Fibroblast of the aortic adventitia (primary cell): Measurements from ENCODE around the gene RGS7. TPM values are rescaled to one million over a fixed set of nuclear protein-coding genes. Genes with fewer than 3 reads are reported as not detected.

Experiments
- DNase-seq: peaks from one replicate; pipeline ENCODE4 v3.0.0-alpha.2; 2010; ENCODE audit warnings: low read depth
- H3K4me3 ChIP-seq: 2 replicates; pipeline ENCODE4 v1.5.1; 2011; ENCODE audit warnings: low read depth, mild to moderate bottlenecking, control low read depth, low read length, moderate library complexity
- total RNA-seq: library from RNA; depleted of rRNA; stranded (reverse); fragments of >200 nt; gene quantifications from 2 replicates; pipeline ENCODE4 v1.2.3, GENCODE V29; 2012; ENCODE audit warnings: low replicate concordance
- TF ChIP-seq, protein P1 (sequence below): IDR thresholded peaks from 2 replicates; pipeline ENCODE4 v1.5.1; 2011; ENCODE audit warnings: mild to moderate bottlenecking, low read length, control low read depth, inconsistent platforms; ENCODE audit not compliant: insufficient read depth

The RGS7 gene
- total RNA-seq, 1 donor = 0.63 TPM

DNA sequence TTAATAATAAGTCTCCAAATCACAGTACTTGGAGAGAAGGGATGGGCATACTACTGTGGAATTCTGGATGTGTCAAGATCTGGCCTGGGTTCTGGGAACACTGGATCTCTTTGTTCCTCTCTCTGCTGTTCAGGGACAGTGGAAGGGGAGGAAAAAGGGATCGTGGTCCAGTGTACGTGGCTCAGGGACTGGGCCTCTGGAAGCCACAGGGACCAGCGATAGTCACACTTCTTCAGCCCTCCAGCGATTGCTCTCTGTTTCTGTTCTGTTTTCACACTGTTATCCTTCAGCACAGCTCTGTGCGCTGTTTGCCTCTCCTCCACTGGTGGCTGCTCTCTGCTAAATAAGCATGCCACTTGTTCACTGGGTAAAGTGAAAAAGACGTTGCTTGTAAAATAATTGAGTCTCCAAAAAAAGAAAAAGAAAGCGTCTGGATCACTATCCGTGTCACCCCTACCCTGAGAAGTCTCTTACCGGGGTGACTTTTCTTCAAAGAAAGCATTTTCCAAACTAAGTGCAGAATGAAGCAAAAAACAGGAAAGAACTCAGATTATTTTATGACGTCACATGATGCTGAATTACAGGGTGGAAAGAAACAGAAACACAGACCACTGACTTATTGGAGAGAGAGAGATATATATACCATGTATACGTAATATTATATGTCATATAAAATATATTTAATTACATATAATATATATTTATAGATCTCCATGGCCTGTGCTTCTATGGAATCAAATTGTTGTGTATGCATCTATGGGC lies 279.4 kb downstream of the RGS7 start:
- TF ChIP-seq, protein P1, sequence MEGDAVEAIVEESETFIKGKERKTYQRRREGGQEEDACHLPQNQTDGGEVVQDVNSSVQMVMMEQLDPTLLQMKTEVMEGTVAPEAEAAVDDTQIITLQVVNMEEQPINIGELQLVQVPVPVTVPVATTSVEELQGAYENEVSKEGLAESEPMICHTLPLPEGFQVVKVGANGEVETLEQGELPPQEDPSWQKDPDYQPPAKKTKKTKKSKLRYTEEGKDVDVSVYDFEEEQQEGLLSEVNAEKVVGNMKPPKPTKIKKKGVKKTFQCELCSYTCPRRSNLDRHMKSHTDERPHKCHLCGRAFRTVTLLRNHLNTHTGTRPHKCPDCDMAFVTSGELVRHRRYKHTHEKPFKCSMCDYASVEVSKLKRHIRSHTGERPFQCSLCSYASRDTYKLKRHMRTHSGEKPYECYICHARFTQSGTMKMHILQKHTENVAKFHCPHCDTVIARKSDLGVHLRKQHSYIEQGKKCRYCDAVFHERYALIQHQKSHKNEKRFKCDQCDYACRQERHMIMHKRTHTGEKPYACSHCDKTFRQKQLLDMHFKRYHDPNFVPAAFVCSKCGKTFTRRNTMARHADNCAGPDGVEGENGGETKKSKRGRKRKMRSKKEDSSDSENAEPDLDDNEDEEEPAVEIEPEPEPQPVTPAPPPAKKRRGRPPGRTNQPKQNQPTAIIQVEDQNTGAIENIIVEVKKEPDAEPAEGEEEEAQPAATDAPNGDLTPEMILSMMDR = no peak
- H3K4me3 ChIP-seq = no peak overlapping the region
- no peak for DNase-seq

DNA sequence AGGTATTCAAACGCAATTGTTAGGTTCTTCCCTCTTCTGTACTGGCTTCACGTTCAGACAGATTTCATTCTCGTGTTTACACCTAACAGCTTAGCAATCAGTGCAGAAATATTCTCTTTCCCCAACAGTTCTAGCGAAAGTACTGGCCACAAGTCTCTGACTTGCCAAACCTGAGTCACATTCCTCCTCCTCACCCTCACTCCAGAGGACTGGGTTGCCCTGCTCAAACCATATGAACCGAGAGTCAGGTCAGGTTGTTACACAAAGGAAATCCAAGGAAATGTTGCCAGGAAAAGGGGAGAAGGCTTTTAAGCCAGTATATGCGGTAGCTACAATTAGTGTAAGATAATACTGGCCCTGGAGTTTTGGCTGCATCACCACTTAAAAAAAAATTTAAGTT lies 282.5 kb downstream of the RGS7 start:
- no peak for DNase-seq
- TF ChIP-seq, protein P1 = no peak
- H3K4me3 ChIP-seq = no peak overlapping the region

- TF ChIP-seq, protein P1 = no peak
- H3K4me3 ChIP-seq = no peak overlapping the region
- DNase-seq = no peak
Measured at GRCh38 chr1:241068359-241068758, 288.6 kb downstream of the RGS7 start.

DNA sequence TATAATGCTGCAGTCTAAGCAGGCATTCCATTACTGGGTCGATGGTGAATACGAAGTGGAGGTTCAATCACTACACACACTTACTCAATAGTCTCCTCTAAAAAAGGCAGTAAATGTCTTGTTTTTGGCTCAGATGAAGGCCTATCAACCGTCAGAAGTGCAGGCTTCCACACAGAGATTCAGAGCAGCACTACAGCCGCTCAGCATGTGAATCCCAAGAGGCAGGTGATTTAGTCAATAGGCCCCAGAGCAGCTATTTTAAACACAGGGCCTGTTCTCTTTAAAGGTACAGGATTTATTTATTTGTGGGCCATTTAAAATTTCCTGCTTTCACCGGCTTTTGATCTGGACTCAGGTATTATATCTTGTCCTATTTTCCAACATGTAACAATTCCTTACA lies 293.7 kb downstream of the RGS7 start:
- DNase-seq = no peak
- TF ChIP-seq, protein P1 = no peak

DNA sequence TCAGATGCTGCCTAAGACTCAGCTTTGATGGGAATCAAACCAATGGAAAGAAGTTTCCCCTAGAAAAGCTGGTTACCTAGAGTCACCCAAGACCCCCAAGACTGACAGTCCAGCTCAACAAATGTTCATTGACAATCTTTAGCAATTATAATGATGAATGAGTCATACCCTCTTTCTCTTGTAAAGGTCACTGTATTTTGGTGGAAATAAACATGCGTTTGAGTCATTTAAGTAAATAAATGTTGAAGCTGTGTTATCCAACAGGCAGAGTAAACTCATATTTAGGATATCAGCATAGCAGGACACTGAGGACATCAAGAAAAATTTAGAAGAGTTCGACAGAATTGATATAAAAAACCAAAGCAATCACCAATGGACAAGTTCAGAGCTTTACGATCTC lies 295.9 kb downstream of the RGS7 start:
- TF ChIP-seq, protein P1 = no peak
- DNase-seq = no peak
- H3K4me3 ChIP-seq = no peak overlapping the region

More for the DNA sequence above, 293.7 kb downstream of the RGS7 start:
- no peak overlapping the region for H3K4me3 ChIP-seq

- no peak for DNase-seq
- TF ChIP-seq, protein P1 = no peak
- no peak overlapping the region for H3K4me3 ChIP-seq
Measured at GRCh38 chr1:241048622-241049021, 308.4 kb downstream of the RGS7 start.

DNA sequence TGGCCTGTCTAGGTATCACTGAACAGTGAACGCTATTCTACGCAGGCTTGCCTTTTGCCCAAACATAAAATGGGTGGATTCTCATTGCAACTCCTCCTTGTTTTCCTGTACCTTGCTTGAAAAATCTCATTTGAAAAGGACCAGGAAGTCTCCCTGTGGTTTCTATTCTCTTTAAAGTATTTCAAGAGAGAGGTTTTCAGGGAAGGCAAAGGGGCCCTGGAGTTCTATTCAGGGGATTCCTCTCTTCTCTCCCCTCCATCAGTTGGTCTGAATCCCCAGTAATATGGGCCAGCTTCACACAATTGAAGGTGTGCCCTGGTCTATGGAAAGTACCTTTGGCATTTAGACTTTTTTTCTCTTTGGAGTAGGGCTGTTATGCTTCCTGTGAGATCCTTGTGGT lies 311.3 kb downstream of the RGS7 start:
- H3K4me3 ChIP-seq = no peak overlapping the region
- DNase-seq = no peak
- TF ChIP-seq, protein P1 = no peak
